DOHH2 (cell line): ENCODE data around the gene TEX2.

Experiments
- CTCF ChIP-seq: fragments of 200-600 bp; sonication (generic); IDR thresholded peaks from one replicate; pipeline ENCODE4 v1.5.1; 2014; ENCODE audit warnings: antibody characterized with exemption, mild to moderate bottlenecking, low read depth, low read length; ENCODE audit not compliant: poor library complexity, severe bottlenecking
- EZH2phosphoT487 ChIP-seq: fragments of 200-600 bp; sonication (generic); IDR thresholded peaks from 2 replicates; pipeline ENCODE4 v1.6.1; 2017; ENCODE audit warnings: borderline replicate concordance, mild to moderate bottlenecking, antibody characterized with exemption, low read length, moderate library complexity, mixed read lengths

- no peak for TF ChIP-seq CTCF
- no peak for TF ChIP-seq EZH2phosphoT487
Measured at GRCh38 chr17:64134216-64134970, 128.7 kb downstream of the TEX2 start.
